ENCODE results near the gene C16orf89.

Gene C16orf89

GRCh38 chr16:5071681-5072333 is 6.1 kb upstream of the C16orf89 start, which contains the start of gene ALG1 (continued):
- TF ChIP-seq, protein P1, sequence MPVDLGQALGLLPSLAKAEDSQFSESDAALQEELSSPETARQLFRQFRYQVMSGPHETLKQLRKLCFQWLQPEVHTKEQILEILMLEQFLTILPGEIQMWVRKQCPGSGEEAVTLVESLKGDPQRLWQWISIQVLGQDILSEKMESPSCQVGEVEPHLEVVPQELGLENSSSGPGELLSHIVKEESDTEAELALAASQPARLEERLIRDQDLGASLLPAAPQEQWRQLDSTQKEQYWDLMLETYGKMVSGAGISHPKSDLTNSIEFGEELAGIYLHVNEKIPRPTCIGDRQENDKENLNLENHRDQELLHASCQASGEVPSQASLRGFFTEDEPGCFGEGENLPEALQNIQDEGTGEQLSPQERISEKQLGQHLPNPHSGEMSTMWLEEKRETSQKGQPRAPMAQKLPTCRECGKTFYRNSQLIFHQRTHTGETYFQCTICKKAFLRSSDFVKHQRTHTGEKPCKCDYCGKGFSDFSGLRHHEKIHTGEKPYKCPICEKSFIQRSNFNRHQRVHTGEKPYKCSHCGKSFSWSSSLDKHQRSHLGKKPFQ (tag by site-specific recombination; IDR thresholded peaks at IDR 0.05) = no peak
- TF ChIP-seq ZNF23 (tag by site-specific recombination; IDR thresholded peaks at IDR 0.05; ENCODE audit: borderline replicate concordance) (no peak), ZNF514 (tag by site-specific recombination; IDR thresholded peaks at IDR 0.05) (no peak), ZNF362 (tag by site-specific recombination; IDR thresholded peaks at IDR 0.05) (no peak), ZFP3 (tag by site-specific recombination; IDR thresholded peaks at IDR 0.05; ENCODE audit: low read depth) (no peak; the same call in 1 of the 2 replicates), ZNF335 (tag by site-specific recombination; conservative IDR thresholded peaks at IDR 0.05) (peak; percentile 82), ZNF175 (tag by site-specific recombination; IDR thresholded peaks at IDR 0.05) (no peak), ZNF76 (tag by site-specific recombination; IDR thresholded peaks at IDR 0.05; ENCODE audit: borderline replicate concordance, low read depth) (peak; percentile 86), ZNF600 (tag by site-specific recombination; IDR thresholded peaks at IDR 0.05) (peak; percentile 88), KLF1 (tag by site-specific recombination; IDR thresholded peaks at IDR 0.05) (no peak), ZNF391 (tag by site-specific recombination; IDR thresholded peaks at IDR 0.05; ENCODE audit: borderline replicate concordance, low read depth) (0 out of 2 replicates have a peak, but pooled peaks have one; percentile 77), GLIS1 (tag by site-specific recombination; IDR thresholded peaks at IDR 0.05) (0 out of 2 replicates have a peak, but pooled peaks have one; percentile 11), ZNF140 (tag by site-specific recombination; IDR thresholded peaks at IDR 0.05) (no peak), ZNF2 (tag by site-specific recombination; IDR thresholded peaks at IDR 0.05) (peak; percentile 74), ZBTB6 (tag by site-specific recombination; IDR thresholded peaks at IDR 0.05) (no peak), ZBTB8A (tag by site-specific recombination; IDR thresholded peaks at IDR 0.05) (0 out of 2 replicates have a peak, but pooled peaks have one; percentile 6), ZBTB11 (tag by site-specific recombination; conservative IDR thresholded peaks at IDR 0.05; ENCODE audit: low read depth) (peak; percentile 22; the same call in 1 of the 2 replicates), SP3 (tag by site-specific recombination; IDR thresholded peaks at IDR 0.05) (peak; percentile 62), ZNF624 (tag by site-specific recombination; IDR thresholded peaks at IDR 0.05) (no peak), ZSCAN16 (tag by site-specific recombination; IDR thresholded peaks at IDR 0.05) (no peak), ZNF501 (tag by site-specific recombination; IDR thresholded peaks at IDR 0.05) (peak; percentile 55; the same call in 1 of the 2 replicates), ZNF48 (tag by site-specific recombination; IDR thresholded peaks at IDR 0.05) (no peak), PATZ1 (tag by site-specific recombination; IDR thresholded peaks at IDR 0.05) (peak; percentile 64), SCRT2 (tag by site-specific recombination; IDR thresholded peaks at IDR 0.05) (no peak), ZNF629 (tag by site-specific recombination; IDR thresholded peaks at IDR 0.05) (peak; percentile 67), PRDM4 (tag by site-specific recombination; IDR thresholded peaks at IDR 0.05) (no peak), ZBTB7A (tag by site-specific recombination; IDR thresholded peaks at IDR 0.05; ENCODE audit: low read depth) (no peak), KLF8 (tag by site-specific recombination; IDR thresholded peaks at IDR 0.05) (no peak), REPIN1 (tag by site-specific recombination; IDR thresholded peaks at IDR 0.05; ENCODE audit: low read depth) (no peak)

Data from HEK293 (cell line).